HEK293 (cell line): Measurements from ENCODE around the gene SIDT1.
A peak's percentile ranks its signal among the peaks of the same experiment; 100 is the strongest.

Experiments
- CTCF ChIA-PET: fragments of 350-600 bp; formaldehyde crosslinking; extraction: SDS; loops from one replicate; lab custom pipeline; 2021; ENCODE audit warnings: antibody characterized with exemption; lab: Yijun Ruan, JAX
- POLR2A ChIA-PET: fragments of 300-600 bp; formaldehyde crosslinking; extraction: SDS; loops from one replicate; lab custom pipeline; 2020; ENCODE audit warnings: antibody characterized with exemption, inconsistent platforms; lab: Yijun Ruan, JAX
- H3K27ac ChIP-seq: fragments of 200-500 bp; sonication (Bioruptor generic); 2 replicates; pipeline ENCODE4 v1.5.1; 2014; ENCODE audit warnings: low read depth, low read length, control low read depth, inconsistent platforms; ENCODE audit errors: extremely low read depth
- H3K36me3 ChIP-seq, 2 experiments: fragments of 200-500 bp in 1 of 2; sonication (Bioruptor generic) in 1 of 2; 1 replicate in 1 of 2; 2 replicates in 1 of 2; pipeline ENCODE4 v1.5.1; 2014 to 2017; ENCODE audit warnings: inconsistent platforms in 2 of 2, low read length in 2 of 2; ENCODE audit not compliant: control insufficient read depth in 2 of 2, insufficient read depth in 1 of 2
- H3K4me1 ChIP-seq: fragments of 200-500 bp; sonication (Bioruptor generic); 2 replicates; pipeline ENCODE4 v1.5.1; 2014; ENCODE audit warnings: mild to moderate bottlenecking, low read length, inconsistent platforms; ENCODE audit not compliant: control insufficient read depth, insufficient read depth
- H3K4me3 ChIP-seq: 2 replicates; pipeline ENCODE4 v1.5.1; 2011; ENCODE audit warnings: low read depth, mild to moderate bottlenecking, control low read depth, low read length, moderate library complexity
- H3K9me3 ChIP-seq: fragments of 200-500 bp; sonication (Bioruptor generic); 2 replicates; pipeline ENCODE4 v1.5.1; 2014; ENCODE audit warnings: low read depth, low read length, inconsistent platforms; ENCODE audit not compliant: control insufficient read depth, insufficient read depth
- GFI1B ChIP-seq: fragments of 450-650 bp; formaldehyde crosslinking; IDR thresholded peaks from 2 replicates; pipeline ENCODE4 v1.5.1; 2016; ENCODE audit warnings: missing biosample characterization, missing genetic modification characterization
- MEIS1 ChIP-seq: sonication (generic); formaldehyde crosslinking; IDR thresholded peaks from 2 replicates; pipeline ENCODE4 v1.8.1; 2022; ENCODE audit warnings: missing genetic modification reagents, mild to moderate bottlenecking, borderline replicate concordance
- PRDM1 ChIP-seq: fragments of 450-650 bp; formaldehyde crosslinking; IDR thresholded peaks from 2 replicates; pipeline ENCODE4; 2016; ENCODE audit warnings: missing biosample characterization, missing genetic modification characterization
- SCRT2 ChIP-seq: fragments of 450-650 bp; formaldehyde crosslinking; IDR thresholded peaks from 2 replicates; pipeline ENCODE4 v1.5.1; 2016; ENCODE audit warnings: missing biosample characterization, missing genetic modification characterization
- SETDB1 ChIP-seq: IDR thresholded peaks from one replicate; pipeline ENCODE4 v1.6.1; 2017; ENCODE audit warnings: mild to moderate bottlenecking, low read length, moderate library complexity, mixed read lengths; ENCODE audit not compliant: insufficient read length
- WT1 ChIP-seq: fragments of 450-650 bp; formaldehyde crosslinking; IDR thresholded peaks from 2 replicates; pipeline ENCODE4 v1.5.1; 2016; ENCODE audit warnings: missing biosample characterization, missing genetic modification characterization
- ZBTB17 ChIP-seq: fragments of 450-650 bp; formaldehyde crosslinking; IDR thresholded peaks from 2 replicates; pipeline ENCODE4 v1.5.1; 2016; ENCODE audit warnings: missing biosample characterization, missing genetic modification characterization
- ZNF2 ChIP-seq: fragments of 450-650 bp; formaldehyde crosslinking; IDR thresholded peaks from 2 replicates; pipeline ENCODE4 v1.5.1; 2016; ENCODE audit warnings: missing biosample characterization, missing genetic modification characterization
- ZNF335 ChIP-seq: fragments of 450-650 bp; formaldehyde crosslinking; conservative IDR thresholded peaks from 2 replicates; pipeline ENCODE4 v1.5.1; 2016; ENCODE audit warnings: missing biosample characterization, missing genetic modification characterization
- ZNF521 ChIP-seq: fragments of 450-650 bp; formaldehyde crosslinking; IDR thresholded peaks from 2 replicates; pipeline ENCODE4 v1.5.1; 2017; ENCODE audit warnings: missing biosample characterization, mild to moderate bottlenecking, missing genetic modification characterization
- ZNF549 ChIP-seq: fragments of 450-650 bp; IDR thresholded peaks from 2 replicates; pipeline ENCODE4 v1.5.1; 2018; ENCODE audit warnings: missing biosample characterization, missing genetic modification characterization, mild to moderate bottlenecking, inconsistent platforms, moderate library complexity
- ZNF610 ChIP-seq: fragments of 450-650 bp; formaldehyde crosslinking; IDR thresholded peaks from 2 replicates; pipeline ENCODE4 v1.5.1; 2016; ENCODE audit warnings: missing biosample characterization, missing genetic modification characterization, borderline replicate concordance
- ZNF654 ChIP-seq: fragments of 450-650 bp; formaldehyde crosslinking; IDR thresholded peaks from 2 replicates; pipeline ENCODE4 v1.5.1; 2016; ENCODE audit warnings: low read depth, missing biosample characterization, missing genetic modification characterization
- ZNF791 ChIP-seq: fragments of 450-650 bp; formaldehyde crosslinking; IDR thresholded peaks from 2 replicates; pipeline ENCODE4 v1.5.1; 2016; ENCODE audit warnings: missing biosample characterization, missing genetic modification characterization
- ZNF830 ChIP-seq: fragments of 450-650 bp; IDR thresholded peaks from 2 replicates; pipeline ENCODE4 v1.5.0; 2018; ENCODE audit warnings: missing biosample characterization, missing genetic modification characterization, low read depth, mild to moderate bottlenecking, moderate library complexity
- TF ChIP-seq, protein P1 (sequence below): fragments of 450-650 bp; formaldehyde crosslinking; IDR thresholded peaks from 2 replicates; pipeline ENCODE4 v1.5.1; 2016; ENCODE audit warnings: missing biosample characterization, missing genetic modification characterization
- TF ChIP-seq, protein P2 (sequence below): fragments of 450-650 bp; formaldehyde crosslinking; IDR thresholded peaks from 2 replicates; pipeline ENCODE4 v1.5.1; 2017; ENCODE audit warnings: missing biosample characterization, missing genetic modification characterization
- TF ChIP-seq, protein P3 (sequence below): fragments of 450-650 bp; formaldehyde crosslinking; IDR thresholded peaks from 2 replicates; pipeline ENCODE4 v1.5.1; 2016; ENCODE audit warnings: missing biosample characterization, missing genetic modification characterization
- TF ChIP-seq, protein P4 (sequence below): sonication (generic); formaldehyde crosslinking; IDR thresholded peaks from 2 replicates; pipeline ENCODE4 v1.8.1; 2022; ENCODE audit warnings: mild to moderate bottlenecking, moderate library complexity, missing genetic modification reagents

SIDT1 gene

DNA sequence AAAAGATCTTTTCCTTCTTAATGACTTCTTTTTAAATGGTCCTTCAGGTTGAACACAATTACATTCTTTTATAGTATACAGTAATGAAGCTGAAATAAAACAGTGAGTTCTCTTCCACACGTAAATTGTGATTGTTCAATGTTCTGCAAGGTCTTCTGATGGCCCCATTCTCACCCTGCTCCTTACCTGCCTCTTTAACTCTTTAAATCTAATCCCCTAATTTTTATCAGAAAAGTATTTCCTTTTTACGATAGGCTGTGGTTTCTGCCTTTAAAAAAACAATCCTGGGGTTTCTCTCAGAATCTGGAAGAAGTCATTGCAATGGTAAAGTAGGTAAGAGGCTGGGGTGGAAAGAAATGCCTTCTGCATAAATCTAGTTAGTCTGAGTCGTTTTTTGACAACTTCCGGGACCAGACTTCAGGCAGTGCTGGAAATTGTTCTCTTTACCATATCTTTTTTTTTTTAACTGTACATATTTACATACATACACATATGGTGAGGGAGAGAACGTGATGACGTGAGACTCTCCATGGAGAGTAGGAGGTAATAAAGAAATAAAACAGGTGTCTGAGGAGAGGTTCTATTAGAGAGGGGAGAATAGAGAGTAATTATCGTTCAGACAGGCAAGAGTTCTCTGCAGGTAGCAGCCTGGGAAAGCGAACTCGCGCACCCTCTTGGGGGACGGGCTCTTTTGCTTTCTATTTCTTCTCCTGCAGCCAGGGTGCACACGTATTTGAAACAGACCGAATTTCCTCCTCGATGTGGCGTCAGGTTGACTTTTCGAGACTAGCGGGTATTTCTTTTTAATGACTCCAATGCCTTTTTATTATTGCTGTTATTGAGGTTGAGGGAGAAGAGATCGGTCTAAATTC, at the start of gene SIDT1:
Gene SIDT1, plus strand, starts transcription at position 730 of the 872 bp plus-strand sequence. CDS start 467 bp downstream, outside the sequence.
- TF ChIP-seq ZNF549 (tag by site-specific recombination) (no peak), PRDM1 (peak; percentile 54; the same call in 1 of the 2 replicates), WT1 (tag by site-specific recombination) (no peak), ZNF335 (tag by site-specific recombination) (peak; percentile 79), ZNF2 (tag by site-specific recombination) (0 out of 2 replicates have a peak, but pooled peaks have one; percentile 24), SCRT2 (0 out of 2 replicates have a peak, but pooled peaks have one; percentile 24), ZBTB17 (tag by site-specific recombination) (peak; percentile 70; the same call in 1 of the 2 replicates), ZNF610 (tag by site-specific recombination) (no peak)
- TF ChIP-seq, protein P1, sequence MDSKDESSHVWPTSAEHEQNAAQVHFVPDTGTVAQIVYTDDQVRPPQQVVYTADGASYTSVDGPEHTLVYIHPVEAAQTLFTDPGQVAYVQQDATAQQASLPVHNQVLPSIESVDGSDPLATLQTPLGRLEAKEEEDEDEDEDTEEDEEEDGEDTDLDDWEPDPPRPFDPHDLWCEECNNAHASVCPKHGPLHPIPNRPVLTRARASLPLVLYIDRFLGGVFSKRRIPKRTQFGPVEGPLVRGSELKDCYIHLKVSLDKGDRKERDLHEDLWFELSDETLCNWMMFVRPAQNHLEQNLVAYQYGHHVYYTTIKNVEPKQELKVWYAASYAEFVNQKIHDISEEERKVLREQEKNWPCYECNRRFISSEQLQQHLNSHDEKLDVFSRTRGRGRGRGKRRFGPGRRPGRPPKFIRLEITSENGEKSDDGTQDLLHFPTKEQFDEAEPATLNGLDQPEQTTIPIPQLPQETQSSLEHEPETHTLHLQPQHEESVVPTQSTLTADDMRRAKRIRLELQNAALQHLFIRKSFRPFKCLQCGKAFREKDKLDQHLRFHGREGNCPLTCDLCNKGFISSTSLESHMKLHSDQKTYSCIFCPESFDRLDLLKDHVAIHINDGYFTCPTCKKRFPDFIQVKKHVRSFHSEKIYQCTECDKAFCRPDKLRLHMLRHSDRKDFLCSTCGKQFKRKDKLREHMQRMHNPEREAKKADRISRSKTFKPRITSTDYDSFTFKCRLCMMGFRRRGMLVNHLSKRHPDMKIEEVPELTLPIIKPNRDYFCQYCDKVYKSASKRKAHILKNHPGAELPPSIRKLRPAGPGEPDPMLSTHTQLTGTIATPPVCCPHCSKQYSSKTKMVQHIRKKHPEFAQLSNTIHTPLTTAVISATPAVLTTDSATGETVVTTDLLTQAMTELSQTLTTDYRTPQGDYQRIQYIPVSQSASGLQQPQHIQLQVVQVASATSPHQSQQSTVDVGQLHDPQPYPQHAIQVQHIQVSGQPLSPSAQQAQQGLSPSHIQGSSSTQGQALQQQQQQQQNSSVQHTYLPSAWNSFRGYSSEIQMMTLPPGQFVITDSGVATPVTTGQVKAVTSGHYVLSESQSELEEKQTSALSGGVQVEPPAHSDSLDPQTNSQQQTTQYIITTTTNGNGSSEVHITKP (tag by site-specific recombination), result peak; percentile 93
- TF ChIP-seq, protein P2, sequence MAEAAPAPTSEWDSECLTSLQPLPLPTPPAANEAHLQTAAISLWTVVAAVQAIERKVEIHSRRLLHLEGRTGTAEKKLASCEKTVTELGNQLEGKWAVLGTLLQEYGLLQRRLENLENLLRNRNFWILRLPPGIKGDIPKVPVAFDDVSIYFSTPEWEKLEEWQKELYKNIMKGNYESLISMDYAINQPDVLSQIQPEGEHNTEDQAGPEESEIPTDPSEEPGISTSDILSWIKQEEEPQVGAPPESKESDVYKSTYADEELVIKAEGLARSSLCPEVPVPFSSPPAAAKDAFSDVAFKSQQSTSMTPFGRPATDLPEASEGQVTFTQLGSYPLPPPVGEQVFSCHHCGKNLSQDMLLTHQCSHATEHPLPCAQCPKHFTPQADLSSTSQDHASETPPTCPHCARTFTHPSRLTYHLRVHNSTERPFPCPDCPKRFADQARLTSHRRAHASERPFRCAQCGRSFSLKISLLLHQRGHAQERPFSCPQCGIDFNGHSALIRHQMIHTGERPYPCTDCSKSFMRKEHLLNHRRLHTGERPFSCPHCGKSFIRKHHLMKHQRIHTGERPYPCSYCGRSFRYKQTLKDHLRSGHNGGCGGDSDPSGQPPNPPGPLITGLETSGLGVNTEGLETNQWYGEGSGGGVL (tag by site-specific recombination), result peak; percentile 66
- no peak within 1 kb of the TSS; the same call in 1 of the 2 replicates for H3K27ac ChIP-seq
- no peaks in the 10 kb centered on the region for H3K36me3 ChIP-seq
- H3K4me1 ChIP-seq, result no peaks in the 10 kb centered on the region; the same call in 1 of the 2 replicates
- no peaks in the 10 kb centered on the region for H3K9me3 ChIP-seq
- H3K4me3 ChIP-seq, result peak within 1 kb of the TSS; percentile 48
- ChIA-PET CTCF (no interaction called here), POLR2A (no interaction called here)

DNA sequence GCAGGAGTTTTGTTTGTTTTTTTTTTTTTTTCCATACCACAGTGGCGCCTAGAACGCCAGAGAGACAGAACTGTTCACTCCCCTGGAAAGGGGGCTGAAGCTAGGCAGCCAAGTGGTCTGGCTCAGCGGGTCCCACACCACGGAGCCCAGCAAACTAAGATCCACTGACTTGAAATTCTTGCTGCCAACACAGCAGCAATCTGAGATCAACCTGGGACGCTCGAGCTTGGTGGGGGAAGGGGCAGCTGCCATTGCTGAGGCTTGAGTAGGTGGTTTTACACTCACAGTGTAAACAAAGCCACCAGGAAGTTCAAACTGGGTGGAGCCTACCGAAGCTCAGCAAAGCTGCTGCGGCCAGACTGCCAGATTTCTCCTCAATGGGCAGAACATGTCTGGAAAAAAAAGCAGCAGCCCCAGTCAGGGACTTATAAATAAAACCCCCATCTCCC, 47.2 kb upstream of the SIDT1 start:
- Histone ChIP-seq H3K4me1 (no peaks in the 10 kb centered on the region), H3K27ac (no peak overlapping the region), H3K36me3 (peaks cover 0 to 29% of the 10 kb centered on the region in 2 experiments; a peak in 2 of 3 replicates), H3K9me3 (no peaks in the 10 kb centered on the region), H3K4me3 (no peak overlapping the region)
- TF ChIP-seq ZNF791 (tag by site-specific recombination), result no peak
- POLR2A ChIA-PET, result no interaction called here
- CTCF ChIA-PET, result interaction anchor here (0.6 kb wide), 2 partner anchors 10 to 32 kb away, joined by 3 to 4 read pairs; no protein-coding TSS in a partner anchor

DNA sequence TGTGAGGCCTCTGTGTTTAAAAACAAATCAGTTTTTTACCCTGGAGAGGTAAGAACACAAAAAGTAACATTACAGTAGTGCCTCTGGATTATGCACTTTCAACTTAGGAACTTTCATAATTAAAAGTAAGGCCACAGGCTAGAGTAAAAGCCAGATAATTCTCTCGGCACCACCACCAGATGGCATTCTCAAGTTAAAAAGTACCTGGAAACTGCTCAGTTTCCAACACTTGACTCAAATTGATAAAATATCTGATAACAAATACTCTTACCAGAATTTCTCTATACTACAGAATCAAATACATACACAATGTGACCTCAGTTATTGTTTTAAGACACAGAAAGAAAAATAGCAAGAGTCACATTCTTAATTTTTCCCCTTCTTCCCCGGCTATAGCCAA, 37.3 kb upstream of the SIDT1 start:
- CTCF ChIA-PET, result interaction anchor here (0.6 to 4.3 kb wide), 4 partner anchors 10 to 144 kb away, joined by 3 to 38 read pairs (median 4); no protein-coding TSS in a partner anchor
- H3K4me1 ChIP-seq, result no peaks in the 10 kb centered on the region
- H3K4me3 ChIP-seq, result no peak overlapping the region
- no peak overlapping the region for H3K27ac ChIP-seq
- peaks cover 4 to 52% of the 10 kb centered on the region in 2 experiments for H3K36me3 ChIP-seq
- no peak for TF ChIP-seq GFI1B (tag by site-specific recombination)
- TF ChIP-seq, protein P3, sequence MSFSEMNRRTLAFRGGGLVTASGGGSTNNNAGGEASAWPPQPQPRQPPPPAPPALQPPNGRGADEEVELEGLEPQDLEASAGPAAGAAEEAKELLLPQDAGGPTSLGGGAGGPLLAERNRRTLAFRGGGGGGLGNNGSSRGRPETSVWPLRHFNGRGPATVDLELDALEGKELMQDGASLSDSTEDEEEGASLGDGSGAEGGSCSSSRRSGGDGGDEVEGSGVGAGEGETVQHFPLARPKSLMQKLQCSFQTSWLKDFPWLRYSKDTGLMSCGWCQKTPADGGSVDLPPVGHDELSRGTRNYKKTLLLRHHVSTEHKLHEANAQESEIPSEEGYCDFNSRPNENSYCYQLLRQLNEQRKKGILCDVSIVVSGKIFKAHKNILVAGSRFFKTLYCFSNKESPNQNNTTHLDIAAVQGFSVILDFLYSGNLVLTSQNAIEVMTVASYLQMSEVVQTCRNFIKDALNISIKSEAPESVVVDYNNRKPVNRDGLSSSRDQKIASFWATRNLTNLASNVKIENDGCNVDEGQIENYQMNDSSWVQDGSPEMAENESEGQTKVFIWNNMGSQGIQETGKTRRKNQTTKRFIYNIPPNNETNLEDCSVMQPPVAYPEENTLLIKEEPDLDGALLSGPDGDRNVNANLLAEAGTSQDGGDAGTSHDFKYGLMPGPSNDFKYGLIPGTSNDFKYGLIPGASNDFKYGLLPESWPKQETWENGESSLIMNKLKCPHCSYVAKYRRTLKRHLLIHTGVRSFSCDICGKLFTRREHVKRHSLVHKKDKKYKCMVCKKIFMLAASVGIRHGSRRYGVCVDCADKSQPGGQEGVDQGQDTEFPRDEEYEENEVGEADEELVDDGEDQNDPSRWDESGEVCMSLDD (tag by site-specific recombination), result no peak
- TF ChIP-seq MEIS1 (CRISPR knock-in tag), result no peak
- TF ChIP-seq PRDM1, result peak; percentile 75
- no peak for TF ChIP-seq SETDB1
- TF ChIP-seq ZNF521 (tag by site-specific recombination), result no peak
- TF ChIP-seq ZNF830, result no peak
- TF ChIP-seq, protein P4, sequence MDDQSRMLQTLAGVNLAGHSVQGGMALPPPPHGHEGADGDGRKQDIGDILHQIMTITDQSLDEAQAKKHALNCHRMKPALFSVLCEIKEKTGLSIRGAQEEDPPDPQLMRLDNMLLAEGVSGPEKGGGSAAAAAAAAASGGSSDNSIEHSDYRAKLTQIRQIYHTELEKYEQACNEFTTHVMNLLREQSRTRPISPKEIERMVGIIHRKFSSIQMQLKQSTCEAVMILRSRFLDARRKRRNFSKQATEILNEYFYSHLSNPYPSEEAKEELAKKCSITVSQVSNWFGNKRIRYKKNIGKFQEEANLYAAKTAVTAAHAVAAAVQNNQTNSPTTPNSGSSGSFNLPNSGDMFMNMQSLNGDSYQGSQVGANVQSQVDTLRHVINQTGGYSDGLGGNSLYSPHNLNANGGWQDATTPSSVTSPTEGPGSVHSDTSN (CRISPR knock-in tag), result no peak
- TF ChIP-seq ZNF654 (tag by site-specific recombination), result peak; percentile 27
- H3K9me3 ChIP-seq, result no peaks in the 10 kb centered on the region
- POLR2A ChIA-PET, result interaction anchor here (0.9 kb wide), 1 partner anchor 19 kb away, joined by 3 read pairs; the partner anchor contains the start of gene SPICE1
